ENCODE measurements around the gene GNAT2. TPM values are rescaled to one million over a fixed set of nuclear protein-coding genes. Genes with fewer than 3 reads are reported as not detected.

Gene GNAT2
- total and polyA plus RNA-seq, 2 donors (not counting 3 experiments of a cell fraction or from before 2014, with no cell fraction given): not detected

DNA sequence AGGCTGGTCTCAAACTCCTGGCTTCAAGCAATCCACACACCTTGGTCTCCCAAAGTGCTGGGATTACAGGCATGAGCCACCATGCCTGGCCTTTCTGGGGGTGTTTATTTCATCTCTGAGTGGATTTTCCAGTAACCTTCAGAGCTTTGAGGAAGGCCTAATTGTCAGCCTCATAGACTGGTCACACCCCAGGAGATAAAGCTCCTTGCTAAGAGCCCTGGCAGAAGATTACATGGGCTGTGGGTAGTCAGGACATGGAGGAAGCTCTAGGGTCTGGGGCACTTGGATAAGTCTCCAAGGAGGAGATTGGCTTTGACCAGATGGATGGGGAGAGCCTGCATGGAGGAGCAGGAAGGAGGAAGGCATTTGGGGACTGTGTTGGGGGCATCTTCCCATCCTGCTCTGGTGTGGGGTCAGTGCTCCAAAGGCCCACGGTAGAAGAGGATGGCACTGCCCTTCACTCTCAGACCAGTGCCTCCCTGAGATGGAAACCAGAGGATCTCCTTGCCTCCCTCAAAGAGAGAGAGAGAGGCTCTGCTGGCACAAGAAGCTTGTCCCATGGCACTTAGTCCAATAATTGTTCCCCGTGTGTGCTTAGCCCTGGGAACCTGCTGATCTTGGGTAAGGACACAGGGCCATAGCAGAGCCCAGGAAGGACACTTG lies 21.8 kb upstream of the GNAT2 start:
- Histone ChIP-seq H3K4me2 (ENCODE audit: insufficient read depth, low read length) (no peak overlapping the region), H3K9me3 (replicated peaks; ENCODE audit: control insufficient read depth, insufficient read depth, low read length) (no peaks in the 10 kb centered on the region), H3K27ac (ENCODE audit: insufficient read depth, low read depth, low read length) (no peak overlapping the region), H3K27me3 (ENCODE audit: control insufficient read depth in 2 of 2, insufficient read depth in 2 of 2, low read length in 2 of 2) (no peaks in the 10 kb centered on the region), H3K9ac (replicated peaks; ENCODE audit: extremely low read depth, insufficient read depth, low read length) (no peak overlapping the region), H3K4me3 (replicated peaks in 1 of 3; ENCODE audit: insufficient read depth in 1 of 3, low read depth in 1 of 3, low read length in 3 of 3) (no peak overlapping the region), H3K79me2 (ENCODE audit: control insufficient read depth, insufficient read depth, low read length) (no peaks in the 10 kb centered on the region), H3K36me3 (ENCODE audit: control insufficient read depth in 2 of 2, extremely low read depth in 1 of 2, insufficient read depth in 2 of 2, low read length in 2 of 2) (no peaks in the 10 kb centered on the region), H2AFZ (ENCODE audit: low read depth, low read length) (no peak overlapping the region), H3K4me1 (ENCODE audit: control insufficient read depth, extremely low read depth, insufficient read depth, low read length) (no peaks in the 10 kb centered on the region), H3K9me1 (replicated peaks; ENCODE audit: control insufficient read depth, extremely low read depth, insufficient read depth, low read length) (no peaks in the 10 kb centered on the region), H4K20me1 (replicated peaks; ENCODE audit: control insufficient read depth, extremely low read depth, insufficient read depth, low read length) (no peaks in the 10 kb centered on the region)
- dilution Hi-C loops (cut with MboI; ENCODE audit: extremely low pct_ligation_motif_present, low sequenced_read_pairs): no loop called here
- POLR2A ChIA-PET: interaction anchor here (1.4 kb wide), 1 partner anchor 93 kb away, joined by 7 read pairs; the partner anchor contains the start of gene GNAI3
- intact Hi-C loops (cut with micrococcal nuclease): loop anchor here (5.0 kb wide), 1 partner anchor 144 kb away; no protein-coding TSS in a partner anchor
- FAIRE-seq: no peak
- no peak for DNase-seq (ENCODE audit: low read depth, low spot score)
- no TSS peak for BruUV-seq (replicated peaks)
- CTCF ChIA-PET: interaction anchor here (0.7 to 15.2 kb wide), 31 partner anchors 10 to 460 kb away, joined by 3 to 565 read pairs (median 16); partner anchors contain the start of genes AHCYL1, AMPD2, GNAI3 and GNAT2
- TF ChIP-seq, protein P1, sequence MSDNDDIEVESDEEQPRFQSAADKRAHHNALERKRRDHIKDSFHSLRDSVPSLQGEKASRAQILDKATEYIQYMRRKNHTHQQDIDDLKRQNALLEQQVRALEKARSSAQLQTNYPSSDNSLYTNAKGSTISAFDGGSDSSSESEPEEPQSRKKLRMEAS (IDR thresholded peaks at IDR 0.05; ENCODE audit: insufficient read depth, insufficient read length): no peak
- TF ChIP-seq EZH2 (IDR thresholded peaks at IDR 0.05; ENCODE audit: borderline replicate concordance, low read depth, low read length, severe bottlenecking): no peak
- no peak for TF ChIP-seq POLR2A (IDR thresholded peaks at IDR 0.05; ENCODE audit: low read depth, low read length)
- TF ChIP-seq POLR2AphosphoS5 (IDR thresholded peaks at IDR 0.05; ENCODE audit: insufficient read depth, low read depth, low read length): no peak
- TF ChIP-seq, protein P2, sequence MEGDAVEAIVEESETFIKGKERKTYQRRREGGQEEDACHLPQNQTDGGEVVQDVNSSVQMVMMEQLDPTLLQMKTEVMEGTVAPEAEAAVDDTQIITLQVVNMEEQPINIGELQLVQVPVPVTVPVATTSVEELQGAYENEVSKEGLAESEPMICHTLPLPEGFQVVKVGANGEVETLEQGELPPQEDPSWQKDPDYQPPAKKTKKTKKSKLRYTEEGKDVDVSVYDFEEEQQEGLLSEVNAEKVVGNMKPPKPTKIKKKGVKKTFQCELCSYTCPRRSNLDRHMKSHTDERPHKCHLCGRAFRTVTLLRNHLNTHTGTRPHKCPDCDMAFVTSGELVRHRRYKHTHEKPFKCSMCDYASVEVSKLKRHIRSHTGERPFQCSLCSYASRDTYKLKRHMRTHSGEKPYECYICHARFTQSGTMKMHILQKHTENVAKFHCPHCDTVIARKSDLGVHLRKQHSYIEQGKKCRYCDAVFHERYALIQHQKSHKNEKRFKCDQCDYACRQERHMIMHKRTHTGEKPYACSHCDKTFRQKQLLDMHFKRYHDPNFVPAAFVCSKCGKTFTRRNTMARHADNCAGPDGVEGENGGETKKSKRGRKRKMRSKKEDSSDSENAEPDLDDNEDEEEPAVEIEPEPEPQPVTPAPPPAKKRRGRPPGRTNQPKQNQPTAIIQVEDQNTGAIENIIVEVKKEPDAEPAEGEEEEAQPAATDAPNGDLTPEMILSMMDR (IDR thresholded peaks at IDR 0.05; ENCODE audit: extremely low read depth in 1 of 2, insufficient read depth in 1 of 2, low read depth in 1 of 2, low read length in 2 of 2): no peak
- no peak for TF ChIP-seq JUN (IDR thresholded peaks at IDR 0.05; ENCODE audit: borderline replicate concordance, insufficient read depth, insufficient read length, low read depth)
- TF ChIP-seq GATA2 (IDR thresholded peaks at IDR 0.05; ENCODE audit: insufficient read depth, insufficient read length, low read depth, low read length): no peak
- TF ChIP-seq MYC (IDR thresholded peaks at IDR 0.05; ENCODE audit: low read depth, low read length): no peak
- TF ChIP-seq FOS (IDR thresholded peaks at IDR 0.05; ENCODE audit: borderline replicate concordance, insufficient read depth, low read length): no peak

Data from endothelial cell of umbilical vein (primary cell).